HCEC 1CT (cell line): ENCODE results near the gene MCMBP.
"Not testable (repeated sequence)": the region's sequence is repeated elsewhere in the genome, so short reads cannot be mapped to it uniquely, and the experiment has no call there.

Experiments
- DNase-seq: peaks from one replicate; pipeline ENCODE4 v3.0.0-alpha.2; 2017

The MCMBP gene

GRCh38 chr10:119878524-119878923 lies 5.9 kb upstream of the MCMBP start:
- DNase-seq: no peak

GRCh38 chr10:119872860-119873681 lies 428 bp upstream of the MCMBP start:
- peak; percentile 90 for DNase-seq

DNA sequence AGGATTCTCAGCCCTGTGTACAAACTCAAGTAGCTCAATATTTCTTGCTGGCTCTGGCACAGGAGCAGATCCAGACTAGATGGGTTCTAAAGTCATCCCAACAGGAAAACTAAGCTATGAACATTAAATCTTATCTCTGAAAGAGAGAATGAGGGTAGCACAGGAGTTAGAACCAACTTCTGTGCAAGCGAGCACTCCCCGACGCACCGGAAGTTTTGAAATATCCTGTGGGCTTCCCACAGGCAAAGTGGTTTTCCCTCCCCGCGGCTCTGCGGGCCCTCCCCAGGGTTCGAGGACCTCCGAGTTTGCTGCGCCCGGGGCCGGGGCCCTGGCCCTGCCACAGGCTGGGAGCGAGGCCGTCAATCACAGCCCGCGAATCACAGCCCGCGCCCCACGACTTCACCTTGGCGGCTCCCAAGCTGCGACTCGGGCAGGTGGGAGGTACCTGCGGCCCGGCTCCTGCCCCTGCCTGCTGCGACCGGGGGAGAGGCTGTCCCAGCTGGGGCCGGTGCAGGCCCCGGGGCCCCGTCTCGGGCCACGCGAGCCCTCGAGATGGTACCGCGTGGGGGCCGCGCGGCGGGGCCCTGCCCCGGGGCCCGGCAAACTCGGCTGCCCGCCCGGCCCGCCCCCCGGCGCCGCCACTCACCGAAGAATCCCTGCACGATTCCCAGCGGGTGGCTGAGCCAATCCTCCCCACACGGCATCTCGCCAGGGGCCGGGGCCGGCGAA lies 598 bp downstream of the MCMBP start:
- DNase-seq: peak; percentile 35

- DNase-seq: not testable (repeated sequence)
Measured at GRCh38 chr10:119869398-119869797, 3.2 kb downstream of the MCMBP start.

GRCh38 chr10:119867317-119867716 lies 5.3 kb downstream of the MCMBP start:
- DNase-seq: no peak

- no peak for DNase-seq
Measured at GRCh38 chr10:119865699-119866240, 6.9 kb downstream of the MCMBP start.

DNA sequence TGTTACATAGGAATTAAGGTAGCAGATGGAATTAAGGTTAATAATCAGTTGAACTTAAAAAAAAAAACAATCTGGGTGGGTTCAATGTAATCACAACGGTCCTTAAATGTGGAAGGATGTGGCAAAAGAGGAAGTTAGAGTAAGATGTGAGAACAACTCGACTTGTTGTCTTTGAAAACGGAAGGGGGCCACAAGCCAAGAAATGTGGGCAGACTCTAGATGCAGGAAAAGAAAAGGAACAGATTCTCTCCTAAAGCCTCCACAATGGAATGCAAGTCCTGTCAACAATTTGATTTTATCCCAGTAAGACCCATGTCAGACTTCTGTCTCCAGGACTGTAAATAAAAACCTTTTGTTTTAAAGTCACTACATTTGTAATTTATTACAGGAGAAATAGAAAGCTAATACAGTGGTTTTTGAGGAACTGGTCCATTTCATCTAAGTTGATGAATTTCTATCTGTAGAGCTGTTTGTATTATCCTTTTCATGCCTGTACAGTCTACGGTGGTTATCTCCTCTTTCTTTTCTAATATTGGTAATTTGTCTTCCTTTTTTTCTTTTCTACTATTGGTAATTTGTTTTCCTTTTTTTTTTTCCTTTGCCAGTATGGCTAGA lies 8.6 kb downstream of the MCMBP start:
- no peak for DNase-seq

DNA sequence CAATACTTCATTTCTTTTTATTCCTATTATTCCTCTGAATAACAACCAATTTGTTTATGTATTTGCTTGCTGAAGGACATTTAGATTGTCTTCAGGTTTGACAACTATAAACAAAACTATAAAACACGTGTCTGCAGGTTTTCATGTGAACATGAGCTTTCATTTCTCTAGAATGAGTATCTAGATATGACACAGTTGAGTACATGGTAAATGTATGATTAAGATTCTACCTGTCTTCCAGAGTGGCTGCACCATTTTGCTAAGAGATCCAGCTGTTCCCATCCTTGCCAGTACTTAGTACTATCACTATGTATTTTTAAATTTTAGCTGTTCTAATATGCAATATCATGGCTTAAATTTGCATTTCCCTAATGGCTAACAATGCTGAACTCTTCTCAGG lies 10.1 kb downstream of the MCMBP start:
- no peak for DNase-seq

GRCh38 chr10:119860866-119861607 lies 11.6 kb downstream of the MCMBP start:
- DNase-seq: no peak

DNA sequence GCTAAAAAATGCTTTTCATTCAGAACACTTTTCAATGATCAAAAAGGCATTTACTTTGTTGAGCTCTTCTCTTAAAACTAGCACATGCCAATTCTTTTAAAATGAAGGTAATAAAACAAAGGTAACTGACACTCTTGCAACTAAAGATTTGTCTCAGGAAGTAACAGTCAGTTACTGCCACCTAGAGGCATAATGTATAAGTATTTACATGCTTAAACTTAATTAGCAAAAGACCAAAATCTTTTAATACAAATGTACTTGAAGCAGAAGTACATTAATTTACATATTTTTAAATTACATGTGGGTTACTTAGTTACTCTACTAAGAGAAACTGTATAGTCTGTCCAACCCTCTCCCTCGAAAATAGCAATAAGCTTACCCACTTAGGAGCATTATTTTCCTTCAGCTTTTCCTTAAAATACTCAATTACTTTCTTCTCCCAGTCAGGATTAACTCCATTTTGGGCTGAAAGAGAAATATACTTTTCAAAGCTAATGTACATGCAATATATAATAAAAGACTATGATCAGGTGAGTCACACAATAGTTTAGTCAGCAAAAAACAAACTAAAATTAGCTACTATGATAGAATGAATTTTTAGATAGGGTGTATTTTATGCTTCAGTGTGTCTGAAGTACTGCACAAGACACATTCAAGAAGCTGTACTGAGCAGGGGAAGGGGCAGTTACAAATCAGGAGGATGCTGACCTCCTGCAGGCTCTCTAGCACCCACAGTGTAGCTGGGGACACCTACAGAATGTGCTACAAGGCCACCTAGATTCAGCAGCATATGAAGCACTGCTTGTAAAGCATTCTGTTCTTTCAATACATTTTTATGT lies 13.0 kb downstream of the MCMBP start:
- DNase-seq: peak; percentile 39

- DNase-seq: no peak
Measured at GRCh38 chr10:119858063-119858462, 14.6 kb downstream of the MCMBP start.

DNA sequence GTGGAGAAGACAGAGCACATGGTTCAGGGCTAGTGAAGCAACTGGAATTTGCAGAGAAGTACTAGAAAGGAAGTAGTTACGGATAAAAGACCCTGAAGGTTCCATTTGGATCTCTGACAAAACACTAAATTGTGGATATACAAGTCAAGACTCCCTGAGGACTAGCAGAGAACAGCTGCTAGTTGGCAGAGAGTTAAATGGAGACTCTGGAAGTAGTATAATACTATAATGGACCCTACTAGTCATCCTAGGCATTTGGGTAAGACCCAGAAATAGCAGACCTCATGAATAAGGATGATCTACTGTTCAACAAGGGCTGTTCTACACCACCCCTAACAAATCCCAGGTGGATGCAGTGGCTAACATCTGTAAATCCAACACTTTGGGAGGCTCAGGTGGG lies 19.1 kb downstream of the MCMBP start:
- no peak for DNase-seq

DNA sequence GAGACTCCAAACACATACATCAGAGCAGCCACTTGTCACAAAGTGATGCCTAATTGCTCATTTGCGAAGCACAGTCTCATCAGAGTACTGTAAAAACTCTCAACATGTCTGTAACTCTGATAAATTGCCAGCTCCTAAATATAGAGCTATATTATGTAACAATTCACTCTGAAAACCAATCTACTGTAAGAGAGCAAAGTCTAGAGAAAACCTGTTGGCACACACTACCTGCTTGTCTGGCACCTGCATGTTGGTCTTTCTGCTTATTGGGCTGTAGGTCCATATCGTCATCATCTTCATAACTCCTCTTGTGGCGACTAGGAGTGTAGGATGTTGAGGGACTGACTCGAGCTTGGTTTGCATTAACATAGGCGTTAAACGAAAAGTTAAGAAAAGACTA lies 19.8 kb downstream of the MCMBP start:
- DNase-seq: no peak

- DNase-seq: no peak
Measured at GRCh38 chr10:119852277-119852676, 20.4 kb downstream of the MCMBP start.

DNA sequence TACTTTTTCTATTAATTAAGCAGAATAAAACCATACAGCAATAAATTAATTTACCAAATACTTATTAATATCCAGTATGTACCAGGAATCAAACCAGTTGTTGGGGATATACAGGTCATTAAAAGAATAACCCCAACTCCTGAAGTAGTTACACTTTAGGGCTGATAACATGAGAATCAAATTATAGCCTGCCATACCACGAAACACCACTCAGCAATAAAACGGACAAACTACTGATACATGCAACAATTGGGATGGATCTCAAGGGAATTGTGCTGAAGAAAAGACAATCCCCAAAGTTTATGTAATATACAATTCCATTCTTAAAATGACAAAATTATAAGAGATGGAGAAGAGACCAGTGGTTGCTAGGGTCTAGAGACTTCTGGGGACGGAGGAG lies 22.7 kb downstream of the MCMBP start:
- no peak for DNase-seq

DNA sequence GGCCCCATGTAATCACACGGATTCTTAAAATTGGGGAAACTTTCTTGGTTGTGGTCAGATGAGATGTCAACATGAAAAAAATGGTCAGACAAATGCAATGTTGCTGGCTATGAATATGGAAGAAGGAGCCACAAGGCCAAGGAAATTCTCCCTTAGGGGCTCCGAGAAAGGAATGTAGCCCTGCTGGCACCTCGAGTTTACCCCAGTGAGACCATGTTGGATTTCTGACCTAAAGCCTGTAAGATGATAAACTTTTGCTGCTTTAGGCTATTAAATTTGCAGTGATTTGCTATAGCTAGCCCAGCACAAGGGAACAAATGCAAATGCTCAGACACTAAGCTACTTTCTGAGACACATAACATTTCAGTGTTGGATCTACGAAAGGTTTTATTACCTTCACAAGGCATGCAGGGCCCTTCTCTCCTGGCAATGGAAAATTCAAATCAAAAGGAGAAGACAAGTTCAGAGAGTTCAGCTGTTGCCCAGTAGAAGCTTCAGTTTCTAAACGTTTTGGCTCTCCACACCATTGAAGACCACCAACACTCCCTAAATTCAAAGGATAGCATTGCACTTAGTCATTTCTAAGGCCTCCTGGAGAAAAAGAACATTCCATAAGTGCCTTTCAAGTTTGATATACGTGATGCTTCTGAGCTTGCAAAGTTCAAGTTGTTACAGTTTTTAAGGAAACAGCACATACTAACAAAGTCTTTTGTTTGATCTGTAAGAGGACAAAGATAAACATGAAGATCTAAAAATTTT lies 23.4 kb downstream of the MCMBP start:
- DNase-seq: peak; percentile 78

GRCh38 chr10:119845656-119846055 lies 27.0 kb downstream of the MCMBP start:
- DNase-seq: no peak

- no peak for DNase-seq
Measured at GRCh38 chr10:119834188-119834587, 38.5 kb downstream of the MCMBP start.

- no peak for DNase-seq
Measured at GRCh38 chr10:119832951-119833350, 39.7 kb downstream of the MCMBP start.

GRCh38 chr10:119831656-119832055 lies 41.0 kb downstream of the MCMBP start:
- DNase-seq: no peak

DNA sequence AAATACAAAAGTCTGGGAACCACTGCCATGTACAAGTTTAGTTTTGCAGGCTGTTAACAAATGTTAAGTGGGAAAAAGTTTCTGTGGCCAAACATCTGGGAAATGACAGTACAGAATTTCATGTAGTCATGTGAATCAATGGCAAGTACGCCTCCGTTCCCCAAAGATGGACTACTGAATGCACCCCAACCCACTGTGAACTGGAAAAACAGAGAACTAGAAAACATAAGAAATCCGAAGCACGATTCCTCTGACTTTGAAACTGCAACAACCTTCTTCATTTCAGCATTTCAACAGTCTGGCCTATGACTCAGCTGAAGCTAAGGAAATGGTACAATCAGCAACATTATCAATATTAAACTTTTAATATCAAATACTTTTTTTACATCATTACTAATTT lies 41.8 kb downstream of the MCMBP start:
- DNase-seq: no peak
